HG02852 (cell line): ENCODE measurements around the gene AFG3L2.

ENCODE experiments used
- ATAC-seq: cut with Tn5 transposase; IDR thresholded peaks from one replicate; pipeline ENCODE4 v1.9.1; 2021; ENCODE audit warnings: mild to moderate bottlenecking, moderate library complexity; ENCODE audit not compliant: unreplicated experiment

Gene AFG3L2

GRCh38 chr18:12306752-12307700, 70.0 kb downstream of the AFG3L2 start:
- ATAC-seq = peak; percentile 9

- ATAC-seq = no peak
Measured at GRCh38 chr18:12305930-12306629, 70.9 kb downstream of the AFG3L2 start.

GRCh38 chr18:12305211-12305610, 71.8 kb downstream of the AFG3L2 start:
- ATAC-seq = no peak

- no peak for ATAC-seq
Measured at GRCh38 chr18:12304351-12305210, 72.4 kb downstream of the AFG3L2 start.

- ATAC-seq = no peak
Measured at GRCh38 chr18:12302391-12303147, 74.5 kb downstream of the AFG3L2 start.

- ATAC-seq = no peak
Measured at GRCh38 chr18:12301263-12302005, 75.6 kb downstream of the AFG3L2 start.

GRCh38 chr18:12299862-12300261, 77.2 kb downstream of the AFG3L2 start:
- ATAC-seq = no peak

GRCh38 chr18:12296457-12296856, 80.6 kb downstream of the AFG3L2 start:
- ATAC-seq = no peak

GRCh38 chr18:12296087-12296403, 81.0 kb downstream of the AFG3L2 start:
- ATAC-seq = no peak

GRCh38 chr18:12295389-12296086, 81.5 kb downstream of the AFG3L2 start:
- ATAC-seq = no peak

GRCh38 chr18:12293831-12294230, 83.2 kb downstream of the AFG3L2 start:
- ATAC-seq = no peak

- ATAC-seq = no peak
Measured at GRCh38 chr18:12291690-12292089, 85.3 kb downstream of the AFG3L2 start.

GRCh38 chr18:12291161-12291560, 85.9 kb downstream of the AFG3L2 start:
- no peak for ATAC-seq

GRCh38 chr18:12290086-12290485, 86.9 kb downstream of the AFG3L2 start:
- no peak for ATAC-seq

GRCh38 chr18:12288403-12288755, 88.6 kb downstream of the AFG3L2 start:
- ATAC-seq = no peak

- ATAC-seq = no peak
Measured at GRCh38 chr18:12287684-12288402, 89.2 kb downstream of the AFG3L2 start.

- no peak for ATAC-seq
Measured at GRCh38 chr18:12287131-12287681, 89.8 kb downstream of the AFG3L2 start.

- no peak for ATAC-seq
Measured at GRCh38 chr18:12283666-12284065, 93.4 kb downstream of the AFG3L2 start.
